OCI-LY3 (cell line): Measurements from ENCODE around the gene BNIP2.

Experiments used
- H2AFZ ChIP-seq: fragments of 200-600, 300-600 bp; shearing (Covaris generic); 2 replicates; pipeline ENCODE4 v1.6.0; 2014; ENCODE audit warnings: antibody characterized with exemption, low read depth, low read length
- H3K27ac ChIP-seq: fragments of 200-600, 300-600 bp; sonication (generic); 2 replicates; pipeline ENCODE4 v1.5.1; 2014; ENCODE audit warnings: mild to moderate bottlenecking, low read length, moderate library complexity, mixed read lengths
- H3K27me3 ChIP-seq: fragments of 200-600, 300-600 bp; sonication (generic); 2 replicates; pipeline ENCODE4 v1.6.1; 2014; ENCODE audit warnings: low read depth, low read length, mixed read lengths
- H3K36me3 ChIP-seq: fragments of 200-600, 300-600 bp; sonication (generic); replicated peaks from 2 replicates; pipeline ENCODE3; 2014; ENCODE audit warnings: low read depth, low read length, mixed read lengths
- H3K4me1 ChIP-seq: fragments of 300-600, 200-600 bp; sonication (generic); 2 replicates; pipeline ENCODE4 v1.6.1; 2014; ENCODE audit warnings: low read length, mixed read lengths
- H3K4me2 ChIP-seq: fragments of 200-600, 300-600 bp; sonication (generic); 2 replicates; pipeline ENCODE4 v1.6.1; 2014; ENCODE audit warnings: low read length, mixed read lengths
- H3K4me3 ChIP-seq: fragments of 300-600, 200-600 bp; sonication (generic); 2 replicates; pipeline ENCODE4 v1.5.1; 2014; ENCODE audit warnings: antibody characterized with exemption, mild to moderate bottlenecking, low read length, moderate library complexity
- H3K79me2 ChIP-seq: fragments of 300-600, 200-600 bp; shearing (Covaris generic); 2 replicates; pipeline ENCODE4 v1.6.1; 2014; ENCODE audit warnings: mild to moderate bottlenecking, low read length, mixed read lengths
- H3K9ac ChIP-seq: fragments of 300-600, 200-600 bp; shearing (Covaris generic); 2 replicates; pipeline ENCODE4 v1.6.0; 2014; ENCODE audit warnings: mild to moderate bottlenecking, low read length, moderate library complexity
- H3K9me3 ChIP-seq: fragments of 200-600, 300-600 bp; shearing (Covaris generic); 2 replicates; pipeline ENCODE4 v1.6.1; 2014; ENCODE audit warnings: low read length, mixed read lengths; ENCODE audit not compliant: insufficient read depth
- H4K20me1 ChIP-seq: fragments of 200-600, 300-600 bp; sonication (generic); 2 replicates; pipeline ENCODE4 v1.6.1; 2016; ENCODE audit warnings: low read length, mixed read lengths; ENCODE audit not compliant: insufficient read depth
- CTCF ChIP-seq: fragments of 200-600, 300-600 bp; sonication (generic); IDR thresholded peaks from 2 replicates; pipeline ENCODE4 v1.5.1; 2014; ENCODE audit warnings: antibody characterized with exemption, low read length, low read depth
- EZH2phosphoT487 ChIP-seq: fragments of 200-600 bp; shearing (Covaris generic); IDR thresholded peaks from 2 replicates; pipeline ENCODE4 v1.6.1; 2018; ENCODE audit warnings: antibody characterized with exemption, mixed run types, low read depth

Gene BNIP2

GRCh38 chr15:59696332-59696731, 7.2 kb upstream of the BNIP2 start:
- Histone ChIP-seq H4K20me1 (no peaks in the 10 kb centered on the region), H3K9ac (no peak overlapping the region), H3K36me3 (no peaks in the 10 kb centered on the region), H3K79me2 (no peaks in the 10 kb centered on the region), H3K27me3 (no peaks in the 10 kb centered on the region), H3K4me1 (peaks cover 2% of the 10 kb centered on the region; the same call in 1 of the 2 replicates), H2AFZ (no peak overlapping the region), H3K9me3 (no peaks in the 10 kb centered on the region), H3K27ac (no peak overlapping the region), H3K4me2 (no peak overlapping the region), H3K4me3 (no peak overlapping the region)
- TF ChIP-seq CTCF (no peak), EZH2phosphoT487 (no peak)

- TF ChIP-seq CTCF: no peak
Measured at GRCh38 chr15:59694779-59695178, 5.7 kb upstream of the BNIP2 start.

GRCh38 chr15:59691194-59691805, 2.2 kb upstream of the BNIP2 start:
- Histone ChIP-seq H3K79me2 (peaks cover 28% of the 10 kb centered on the region), H3K9me3 (no peaks in the 10 kb centered on the region), H3K4me2 (no peak overlapping the region), H3K4me3 (no peak overlapping the region), H3K4me1 (peaks cover 26% of the 10 kb centered on the region), H3K27ac (no peak overlapping the region), H3K36me3 (no peaks in the 10 kb centered on the region), H4K20me1 (peaks cover 9% of the 10 kb centered on the region), H2AFZ (no peak overlapping the region), H3K27me3 (no peaks in the 10 kb centered on the region), H3K9ac (no peak overlapping the region)
- peak; percentile 76 for TF ChIP-seq CTCF
- TF ChIP-seq EZH2phosphoT487: no peak

More at GRCh38 chr15:59694779-59695178, 5.7 kb upstream of the BNIP2 start:
- no peaks in the 10 kb centered on the region for H3K79me2 ChIP-seq
- H3K4me1 ChIP-seq: peaks cover 13% of the 10 kb centered on the region
- H3K9me3 ChIP-seq: no peaks in the 10 kb centered on the region
- H3K27me3 ChIP-seq: no peaks in the 10 kb centered on the region
- H2AFZ ChIP-seq: no peak overlapping the region
- H3K9ac ChIP-seq: no peak overlapping the region
- no peak overlapping the region for H3K4me2 ChIP-seq
- H4K20me1 ChIP-seq: no peaks in the 10 kb centered on the region
- no peak overlapping the region for H3K27ac ChIP-seq
- H3K4me3 ChIP-seq: no peak overlapping the region
- H3K36me3 ChIP-seq: no peaks in the 10 kb centered on the region

GRCh38 chr15:59689626-59690236, 611 bp upstream of the BNIP2 start:
- H3K36me3 ChIP-seq: peaks cover 12% of the 10 kb centered on the region
- peak overlapping the region; percentile 86 for H3K4me3 ChIP-seq
- peaks cover 36% of the 10 kb centered on the region for H3K4me1 ChIP-seq
- peak overlapping the region; percentile 74 for H3K27ac ChIP-seq
- peak overlapping the region; percentile 62 for H2AFZ ChIP-seq
- TF ChIP-seq EZH2phosphoT487: no peak
- no peak for TF ChIP-seq CTCF
- peaks cover 44% of the 10 kb centered on the region for H3K79me2 ChIP-seq
- H4K20me1 ChIP-seq: peaks cover 23% of the 10 kb centered on the region
- H3K9me3 ChIP-seq: no peaks in the 10 kb centered on the region
- no peaks in the 10 kb centered on the region for H3K27me3 ChIP-seq
- peak overlapping the region; percentile 68 for H3K4me2 ChIP-seq
- peak overlapping the region; percentile 68 for H3K9ac ChIP-seq
